Right atrium auricular region (tissue), 2 donors: Measurements from ENCODE around the gene SLC4A1. TPM values are rescaled to one million over a fixed set of nuclear protein-coding genes. Genes with fewer than 3 reads are reported as not detected.
A peak's percentile ranks its signal among the peaks of the same experiment; 100 is the strongest.

Experiments used
- DNase-seq: peaks from one replicate; pipeline ENCODE4 v3.0.0-alpha.2; 2019; ENCODE audit warnings: low spot score
- H3K27ac ChIP-seq, 2 donors: fragments of 200-600 bp; sonication (generic); 1 replicate in 1 of 2; 2 replicates in 1 of 2; pipeline ENCODE4 v1.5.1; 2016 to 2019
- H3K27me3 ChIP-seq, 2 donors: fragments of 200-600 bp; sonication (generic); one replicate each; pipeline versions ENCODE4 v1.5.1 to v1.6.0; 2017 to 2019
- H3K36me3 ChIP-seq: fragments of 200-600 bp; sonication (generic); one replicate; pipeline ENCODE4 v1.5.1; 2016
- H3K4me1 ChIP-seq, 2 donors: fragments of 200-600 bp; sonication (generic); one replicate each; pipeline versions ENCODE4 v1.5.1 to v1.6.0; 2017 to 2019
- H3K4me3 ChIP-seq, 2 donors: fragments of 200-600 bp; sonication (generic); 1 replicate in 1 of 2; 2 replicates in 1 of 2; pipeline ENCODE4 v1.5.1; 2017 to 2019; ENCODE audit warnings: mild to moderate bottlenecking in 1 of 2, moderate library complexity in 1 of 2
- H3K9me3 ChIP-seq, 2 donors: fragments of 200-600 bp; sonication (generic); one replicate each; pipeline ENCODE4 v1.5.1; 2019
- total RNA-seq, 2 donors: library from RNA; depleted of rRNA; stranded (reverse); fragments of >200 nt; gene quantifications; one replicate each; pipeline ENCODE4 v1.1.0, GENCODE V29; 2016
- TF ChIP-seq, protein P1 (sequence below), 2 donors: fragments of 200-600 bp; sonication (generic); IDR thresholded peaks; one replicate each; pipeline ENCODE4 v1.5.1; 2019; ENCODE audit warnings: antibody characterized with exemption in 2 of 2

Gene SLC4A1
- total RNA-seq, 2 donors from 2014 or later = 0.47 to 1.1 TPM

DNA sequence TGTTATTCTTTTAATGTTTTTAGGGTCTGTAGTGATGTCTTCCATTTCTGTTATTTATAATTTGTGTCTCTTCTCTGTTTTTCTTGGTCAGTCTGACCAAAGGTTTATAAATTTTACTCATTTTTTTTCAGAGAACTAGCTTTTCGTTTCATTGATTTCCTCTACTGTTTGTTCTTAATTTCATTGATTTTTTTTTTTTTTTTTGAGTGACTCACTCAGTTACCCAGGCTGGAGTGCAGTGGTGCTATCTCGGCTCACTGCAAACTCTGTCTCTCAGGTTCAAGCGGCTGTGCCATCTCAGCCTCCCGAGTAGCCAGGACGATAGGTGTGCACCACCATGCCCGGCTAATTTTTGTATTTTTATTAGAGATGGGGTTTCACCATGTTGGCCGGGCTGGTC, 35.9 kb downstream of the SLC4A1 start:
- Histone ChIP-seq H3K27me3 (no peaks in the 10 kb centered on the region), H3K4me1 (no peaks in the 10 kb centered on the region), H3K4me3 (no peak overlapping the region), H3K27ac (no peak overlapping the region), H3K9me3 (no peaks in the 10 kb centered on the region), H3K36me3 (no peaks in the 10 kb centered on the region)
- no peak for DNase-seq
- TF ChIP-seq, protein P1, sequence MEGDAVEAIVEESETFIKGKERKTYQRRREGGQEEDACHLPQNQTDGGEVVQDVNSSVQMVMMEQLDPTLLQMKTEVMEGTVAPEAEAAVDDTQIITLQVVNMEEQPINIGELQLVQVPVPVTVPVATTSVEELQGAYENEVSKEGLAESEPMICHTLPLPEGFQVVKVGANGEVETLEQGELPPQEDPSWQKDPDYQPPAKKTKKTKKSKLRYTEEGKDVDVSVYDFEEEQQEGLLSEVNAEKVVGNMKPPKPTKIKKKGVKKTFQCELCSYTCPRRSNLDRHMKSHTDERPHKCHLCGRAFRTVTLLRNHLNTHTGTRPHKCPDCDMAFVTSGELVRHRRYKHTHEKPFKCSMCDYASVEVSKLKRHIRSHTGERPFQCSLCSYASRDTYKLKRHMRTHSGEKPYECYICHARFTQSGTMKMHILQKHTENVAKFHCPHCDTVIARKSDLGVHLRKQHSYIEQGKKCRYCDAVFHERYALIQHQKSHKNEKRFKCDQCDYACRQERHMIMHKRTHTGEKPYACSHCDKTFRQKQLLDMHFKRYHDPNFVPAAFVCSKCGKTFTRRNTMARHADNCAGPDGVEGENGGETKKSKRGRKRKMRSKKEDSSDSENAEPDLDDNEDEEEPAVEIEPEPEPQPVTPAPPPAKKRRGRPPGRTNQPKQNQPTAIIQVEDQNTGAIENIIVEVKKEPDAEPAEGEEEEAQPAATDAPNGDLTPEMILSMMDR (IDR thresholded peaks at IDR 0.05) = no peak

- Histone ChIP-seq H3K4me1 (no peaks in the 10 kb centered on the region), H3K4me3 (no peak overlapping the region), H3K36me3 (no peaks in the 10 kb centered on the region), H3K27me3 (no peaks in the 10 kb centered on the region), H3K9me3 (no peaks in the 10 kb centered on the region), H3K27ac (no peak overlapping the region)
- no peak for DNase-seq
- TF ChIP-seq, protein P1 (IDR thresholded peaks at IDR 0.05) = no peak
Observed at GRCh38 chr17:44230140-44230539, 37.8 kb downstream of the SLC4A1 start.

DNA sequence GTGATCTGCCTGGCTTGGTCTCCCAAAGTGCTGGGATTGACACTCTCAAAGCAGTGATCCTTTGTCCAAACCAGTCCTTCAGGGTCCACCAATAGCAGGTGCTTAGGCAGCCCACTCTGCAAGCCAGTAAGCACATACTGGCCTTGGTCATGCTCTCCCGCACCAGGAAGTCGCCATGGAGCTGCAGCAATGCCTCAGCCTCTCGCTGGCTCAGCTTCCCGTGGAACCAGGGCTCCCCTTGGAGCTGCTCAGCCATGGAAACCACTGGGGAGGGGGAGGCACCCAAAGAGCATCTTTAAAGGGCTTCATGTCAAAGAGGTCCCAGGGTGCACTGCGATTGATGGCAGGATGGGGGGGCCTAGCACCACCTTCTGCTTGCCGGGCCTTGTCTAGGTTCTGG, 38.8 kb downstream of the SLC4A1 start:
- TF ChIP-seq, protein P1 (IDR thresholded peaks at IDR 0.05) = no peak
- Histone ChIP-seq H3K4me3 (no peak overlapping the region), H3K27ac (no peak overlapping the region), H3K9me3 (no peaks in the 10 kb centered on the region), H3K36me3 (no peaks in the 10 kb centered on the region), H3K27me3 (no peaks in the 10 kb centered on the region), H3K4me1 (no peaks in the 10 kb centered on the region)
- DNase-seq = no peak

DNA sequence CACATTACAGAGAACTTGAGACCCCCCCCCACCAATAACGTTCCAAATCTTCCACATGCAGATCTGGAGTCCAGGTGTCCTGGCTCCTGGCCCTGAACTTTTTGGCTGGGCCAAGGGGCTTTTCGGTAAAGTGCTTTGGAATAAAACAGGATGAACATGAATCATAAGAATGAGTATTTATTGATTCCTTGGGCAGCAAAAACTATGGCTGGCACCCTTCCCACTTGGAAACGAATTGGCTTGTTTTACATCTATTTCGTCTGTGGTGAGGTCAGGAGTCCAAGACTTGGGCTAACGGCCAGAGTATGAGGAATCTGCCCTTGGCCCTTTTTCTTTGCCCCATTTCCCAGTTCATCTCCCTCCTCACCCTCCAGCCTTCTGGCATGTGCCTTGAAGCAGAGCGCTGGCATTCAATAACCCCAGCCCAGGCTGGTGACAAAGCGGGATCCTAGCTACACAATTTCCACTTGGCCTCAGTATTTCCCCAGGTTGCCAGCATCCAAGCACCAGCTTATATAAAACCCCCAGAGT, 44.3 kb downstream of the SLC4A1 start:
- TF ChIP-seq, protein P1 (IDR thresholded peaks at IDR 0.05) = no peak
- H3K27ac ChIP-seq = peak overlapping the region; percentile 98 to 99
- DNase-seq = no peak
- no peak overlapping the region for H3K4me3 ChIP-seq
- H3K9me3 ChIP-seq = no peaks in the 10 kb centered on the region
- peaks cover 0 to 20% of the 10 kb centered on the region in 2 donors for H3K4me1 ChIP-seq
- no peaks in the 10 kb centered on the region for H3K36me3 ChIP-seq
- H3K27me3 ChIP-seq = no peaks in the 10 kb centered on the region

GRCh38 chr17:44222112-44222869, 45.6 kb downstream of the SLC4A1 start:
- peak overlapping the region; percentile 91 to 92 for H3K4me3 ChIP-seq

More at GRCh38 chr17:44222112-44222869, 45.6 kb downstream of the SLC4A1 start:
- TF ChIP-seq, protein P1 (IDR thresholded peaks at IDR 0.05) = peak in 1 of 2 donors; percentile 46
- no peaks in the 10 kb centered on the region for H3K36me3 ChIP-seq
- peaks cover 3 to 30% of the 10 kb centered on the region in 2 donors for H3K4me1 ChIP-seq
- no peaks in the 10 kb centered on the region for H3K9me3 ChIP-seq
- DNase-seq = peak; percentile 89
- H3K27me3 ChIP-seq = no peaks in the 10 kb centered on the region
- H3K27ac ChIP-seq = peak overlapping the region; percentile 98 to 99
